GM18511 (cell line): ENCODE results near the gene EEFSEC.

ENCODE experiments used
- ATAC-seq: cut with Tn5 transposase; IDR thresholded peaks from one replicate; pipeline ENCODE4 v1.9.1; 2021; ENCODE audit warnings: mild to moderate bottlenecking, moderate library complexity; ENCODE audit not compliant: unreplicated experiment

Gene EEFSEC

DNA sequence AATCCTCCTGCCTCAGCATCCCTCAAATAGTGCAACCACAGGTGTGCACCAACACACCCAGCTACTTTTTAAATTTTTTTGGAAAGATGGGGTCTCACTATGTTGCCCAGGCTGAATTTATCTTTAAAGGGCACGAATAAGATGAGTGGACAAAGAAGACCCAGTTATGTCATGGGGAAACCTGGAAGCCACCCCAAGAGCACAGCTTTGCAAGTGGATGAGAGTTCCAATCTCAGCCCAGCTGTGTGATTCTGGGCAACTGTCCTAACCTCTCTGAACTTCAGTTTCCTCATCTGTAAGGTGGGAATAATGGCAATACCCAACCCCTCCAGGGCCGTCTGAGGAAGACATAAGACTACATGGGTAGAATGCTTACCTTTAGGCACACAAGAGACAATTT, 281.2 kb downstream of the EEFSEC start:
- ATAC-seq, result no peak

GRCh38 chr3:128435058-128435457, 281.8 kb downstream of the EEFSEC start:
- ATAC-seq, result no peak

- ATAC-seq, result no peak
Observed at GRCh38 chr3:128435561-128435960, 282.3 kb downstream of the EEFSEC start.

DNA sequence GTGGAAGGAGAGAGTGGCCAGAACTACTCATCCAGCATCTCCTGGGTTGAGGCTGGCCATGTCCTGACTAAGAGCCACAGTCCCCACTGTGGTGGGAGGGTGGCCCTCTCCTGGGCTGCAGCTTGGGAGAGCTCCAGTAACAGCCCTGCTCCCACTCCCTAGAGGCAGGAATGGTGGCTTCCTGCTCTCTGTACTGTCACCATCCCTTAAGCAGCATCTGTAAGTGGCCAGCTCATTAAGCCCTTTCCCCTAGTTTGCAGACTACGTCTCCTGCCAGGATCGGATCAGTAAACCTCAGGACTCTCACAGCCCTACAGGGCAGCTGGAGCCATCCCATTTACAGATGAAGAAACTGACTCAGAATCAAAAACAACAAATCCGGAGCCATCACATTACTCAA, 282.9 kb downstream of the EEFSEC start:
- no peak for ATAC-seq

GRCh38 chr3:128438488-128439072, 285.3 kb downstream of the EEFSEC start:
- no peak for ATAC-seq

DNA sequence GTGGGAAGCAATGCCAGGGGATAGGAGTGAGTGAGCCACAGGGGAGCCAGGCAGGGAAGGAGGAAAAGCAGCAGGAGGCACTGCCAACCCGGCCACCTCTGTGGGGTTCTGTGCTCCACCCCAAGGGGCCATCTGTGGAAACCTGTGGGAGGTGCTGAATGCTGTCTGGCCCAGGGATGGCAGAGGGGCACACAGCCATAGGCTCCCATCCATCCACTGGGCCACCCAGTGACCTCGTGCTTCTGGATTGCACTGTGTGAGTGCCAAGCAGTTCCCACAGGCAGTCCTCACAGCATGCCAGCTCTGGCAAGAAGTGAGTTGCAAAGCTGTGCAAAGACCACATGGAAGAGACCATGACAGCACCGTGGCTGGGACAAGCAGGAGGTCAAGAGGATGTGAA, 285.9 kb downstream of the EEFSEC start:
- no peak for ATAC-seq

GRCh38 chr3:128442070-128442469, 288.8 kb downstream of the EEFSEC start:
- no peak for ATAC-seq

GRCh38 chr3:128442949-128443348, 289.7 kb downstream of the EEFSEC start:
- no peak for ATAC-seq

DNA sequence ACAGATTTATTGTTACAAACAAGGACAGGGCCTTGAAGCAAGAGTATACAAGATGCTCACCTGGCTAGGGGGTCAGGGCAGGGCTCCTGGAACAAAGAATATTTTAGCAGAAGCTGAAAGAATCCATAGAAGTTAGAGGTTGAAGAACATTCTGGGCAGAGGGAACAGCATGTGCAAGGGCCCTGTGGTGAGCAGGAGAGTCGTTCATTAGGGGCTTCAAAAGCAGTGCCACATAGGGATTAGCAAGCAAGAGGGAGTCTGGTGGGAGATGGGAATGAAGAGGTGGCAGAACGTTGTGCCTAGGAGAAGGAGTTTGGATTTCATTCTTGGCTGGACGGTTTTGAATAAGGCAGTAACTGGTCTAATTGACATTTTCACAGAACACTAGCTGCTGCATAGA, 290.5 kb downstream of the EEFSEC start:
- ATAC-seq, result no peak

GRCh38 chr3:128445357-128445756, 292.1 kb downstream of the EEFSEC start:
- no peak for ATAC-seq

DNA sequence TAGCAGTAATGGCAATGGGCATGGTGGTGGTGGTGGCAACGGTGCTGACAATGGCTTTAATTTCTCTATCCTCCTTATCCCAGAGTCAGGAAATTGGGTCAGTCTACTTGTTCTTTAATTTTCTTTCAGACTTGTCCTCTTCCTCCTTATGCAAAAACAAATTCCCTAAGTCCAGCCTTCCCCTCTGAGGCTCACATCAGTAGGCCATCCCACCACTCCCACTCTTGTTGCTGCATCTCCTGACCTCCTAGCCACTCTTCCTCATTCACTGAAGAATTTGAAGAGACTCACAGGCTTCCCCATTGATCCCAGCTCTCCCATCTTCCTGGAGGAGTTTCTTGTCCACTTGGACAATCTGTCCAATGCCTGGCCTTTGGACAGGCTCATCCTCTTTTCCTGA, 293.5 kb downstream of the EEFSEC start:
- ATAC-seq, result no peak

DNA sequence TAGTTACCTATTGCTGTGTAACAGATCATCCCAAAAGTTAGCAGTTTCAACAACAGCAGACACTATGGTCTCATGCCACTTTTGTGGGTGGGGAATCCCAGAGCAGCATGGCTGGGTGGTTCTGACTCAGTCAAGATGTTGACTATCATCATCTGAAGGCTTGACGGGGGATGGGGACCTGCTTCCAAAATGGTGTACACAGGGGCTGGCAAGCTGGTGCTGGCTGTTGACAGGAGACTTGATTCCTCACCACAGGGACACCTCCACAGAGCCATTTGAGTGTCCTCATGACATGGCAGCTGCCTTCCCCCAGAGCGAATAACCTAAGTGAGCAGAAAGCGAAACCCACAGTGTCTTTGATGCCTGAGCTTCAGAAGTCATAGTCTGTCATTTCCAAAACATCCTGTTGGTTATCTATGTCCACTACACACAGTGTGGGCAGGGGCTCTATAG, 294.3 kb downstream of the EEFSEC start:
- no peak for ATAC-seq

- no peak for ATAC-seq
Observed at GRCh38 chr3:128448491-128448890, 295.2 kb downstream of the EEFSEC start.

- ATAC-seq, result no peak
Observed at GRCh38 chr3:128449111-128449638, 295.9 kb downstream of the EEFSEC start.

DNA sequence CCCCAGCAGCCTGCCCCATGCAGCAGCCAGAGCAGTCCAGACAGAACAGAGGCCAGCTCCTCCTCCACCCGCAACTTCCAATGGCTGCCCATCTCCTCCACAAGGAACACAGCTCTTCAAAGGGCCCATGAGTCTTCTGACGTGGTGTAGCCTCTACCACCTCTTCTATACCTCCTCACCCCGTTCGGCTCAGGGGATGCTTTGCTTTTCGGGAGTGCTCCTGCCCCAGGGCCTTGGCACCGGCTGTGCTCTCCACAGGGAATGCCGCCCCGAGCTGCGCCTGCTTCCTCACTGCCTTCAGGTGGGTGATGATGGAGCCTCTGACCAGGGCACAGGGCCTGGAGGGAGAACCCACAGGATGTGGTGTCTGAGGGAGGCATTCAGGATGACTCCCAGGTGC, 298.8 kb downstream of the EEFSEC start:
- no peak for ATAC-seq

DNA sequence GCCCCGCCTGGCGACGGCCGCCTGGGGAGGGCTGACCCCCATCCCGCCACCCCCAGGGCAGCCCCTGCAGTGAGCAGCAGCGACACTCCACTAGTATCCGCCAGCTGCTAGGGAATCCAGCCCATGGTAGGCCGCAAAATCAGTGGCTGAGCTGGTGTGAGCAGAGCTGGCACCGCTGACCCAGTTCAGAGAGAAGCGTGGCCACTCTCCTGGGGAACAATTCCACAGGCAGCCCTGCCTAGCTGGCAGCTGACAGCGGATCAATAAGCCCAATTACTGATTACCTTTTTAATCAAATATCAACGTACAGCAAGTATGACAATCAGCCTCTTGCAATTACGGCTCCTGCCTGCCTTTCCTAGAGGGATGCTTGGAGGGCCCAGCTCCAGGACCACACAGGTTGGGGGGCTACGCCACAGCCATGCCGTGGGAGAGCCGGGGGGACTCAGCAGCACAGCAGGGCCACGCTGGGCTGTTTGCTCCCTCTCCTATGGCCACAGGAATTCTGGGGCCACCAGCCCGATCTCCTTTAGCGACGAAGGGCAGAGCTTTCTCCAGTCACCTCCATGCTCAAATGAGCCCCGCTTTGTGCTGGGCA, 299.5 kb downstream of the EEFSEC start:
- ATAC-seq, result no peak

DNA sequence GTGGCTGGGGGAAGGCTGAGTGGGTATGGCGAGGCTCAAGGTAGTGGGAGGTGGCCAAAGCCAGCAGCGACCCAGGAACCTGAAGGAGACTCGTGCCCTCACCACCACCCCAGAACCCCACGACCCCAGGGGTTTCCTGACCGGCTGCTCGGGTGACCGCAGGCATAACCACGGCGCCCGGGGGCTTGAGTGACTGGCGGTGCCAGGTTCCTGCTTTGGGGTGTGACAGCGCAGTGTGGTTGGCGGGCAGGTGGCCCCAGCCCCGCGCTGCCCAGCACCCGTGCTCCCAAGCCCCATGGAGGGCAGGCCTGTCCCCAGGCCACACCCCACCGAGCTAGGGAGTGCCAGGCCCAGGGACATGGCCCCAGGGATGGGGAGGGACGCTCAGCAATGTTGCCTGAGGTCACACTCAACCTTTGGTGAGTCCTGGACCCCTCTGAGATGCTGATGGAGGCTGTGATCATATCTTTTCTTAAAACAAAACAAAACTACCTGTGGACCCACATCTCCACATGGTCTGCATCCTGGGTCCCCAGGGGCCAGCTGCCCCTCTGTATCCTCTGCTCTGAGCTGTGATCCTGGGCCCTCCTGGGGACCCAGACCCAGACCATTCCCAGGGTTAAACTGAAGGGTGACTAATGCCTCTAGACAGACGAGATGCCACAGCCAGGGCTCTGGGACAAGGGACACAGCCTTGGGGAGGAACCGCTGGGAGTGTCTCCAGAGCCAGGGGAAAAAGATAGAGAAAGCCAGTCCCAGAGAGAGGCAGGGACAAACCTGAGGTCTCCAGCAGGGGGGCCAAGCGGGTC, 300.4 kb downstream of the EEFSEC start:
- ATAC-seq, result no peak

GRCh38 chr3:128454310-128454618, 301.0 kb downstream of the EEFSEC start:
- no peak for ATAC-seq

DNA sequence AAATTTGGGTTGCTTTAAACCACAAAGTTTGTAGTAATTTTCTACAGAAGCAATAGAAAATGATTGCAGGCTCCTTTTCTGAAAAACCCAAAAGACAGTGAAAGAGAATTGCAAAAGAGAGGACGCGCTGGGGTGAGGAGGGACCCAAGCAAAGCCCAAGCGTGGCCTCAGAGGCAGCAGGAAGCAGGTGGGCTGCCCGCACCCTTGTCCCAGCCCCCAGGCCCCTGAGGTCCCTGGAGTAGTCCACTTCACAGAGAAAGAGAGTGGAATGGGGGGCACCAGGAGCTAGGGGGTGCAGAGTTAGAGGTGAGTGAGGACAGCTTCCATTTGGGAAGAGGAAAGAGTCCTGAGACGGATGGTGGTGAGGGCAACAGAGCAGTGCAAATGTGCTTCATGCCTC, 301.8 kb downstream of the EEFSEC start:
- ATAC-seq, result no peak

DNA sequence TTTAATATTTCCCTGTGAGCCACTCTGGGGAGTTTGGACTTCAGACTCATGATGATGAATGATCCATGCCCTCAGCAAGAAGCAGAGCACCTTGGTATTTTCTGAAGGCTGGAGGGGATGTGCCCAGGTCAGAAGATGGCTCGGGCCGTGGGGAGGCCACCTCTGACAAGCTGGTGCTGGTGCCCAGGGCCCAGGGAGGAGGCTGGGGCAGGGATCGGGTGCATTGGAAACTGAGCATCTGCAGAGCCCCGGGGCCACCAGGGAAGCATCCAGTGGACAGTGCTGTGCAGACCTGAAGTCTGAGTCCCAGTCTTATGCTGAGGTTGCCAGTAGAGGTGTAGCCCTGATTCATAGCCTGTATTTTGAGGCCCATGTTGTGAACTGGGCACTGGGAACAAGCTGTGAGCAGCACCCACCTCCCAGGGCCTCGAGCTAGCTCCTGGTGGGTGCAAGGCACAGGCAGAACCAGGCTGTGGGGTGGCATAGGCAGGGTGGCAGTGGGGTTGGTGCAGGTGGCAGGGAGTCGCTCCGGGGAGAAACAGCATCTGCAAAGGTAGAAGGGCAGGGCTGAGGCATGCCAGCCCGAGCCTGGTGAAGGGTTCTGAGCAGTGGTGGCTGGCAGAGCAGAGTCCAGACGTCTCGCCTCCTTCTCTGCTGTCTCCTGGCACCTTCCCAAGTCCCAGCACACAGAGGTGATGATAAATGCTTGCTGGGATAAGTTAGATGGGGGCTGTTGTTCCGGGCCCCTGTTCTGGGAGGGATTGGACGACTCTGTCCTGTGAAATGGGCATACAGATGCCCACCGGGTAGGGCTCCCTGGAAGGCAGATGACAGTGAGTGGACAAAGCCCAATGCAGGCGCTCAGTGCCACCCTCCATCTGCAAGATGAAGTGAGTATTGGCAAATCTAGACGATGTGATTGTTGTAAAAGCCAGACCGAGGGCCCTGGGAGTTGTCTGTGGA, 302.8 kb downstream of the EEFSEC start:
- ATAC-seq, result no peak
